Measurements from ENCODE around the gene FASN.

The FASN gene

DNA sequence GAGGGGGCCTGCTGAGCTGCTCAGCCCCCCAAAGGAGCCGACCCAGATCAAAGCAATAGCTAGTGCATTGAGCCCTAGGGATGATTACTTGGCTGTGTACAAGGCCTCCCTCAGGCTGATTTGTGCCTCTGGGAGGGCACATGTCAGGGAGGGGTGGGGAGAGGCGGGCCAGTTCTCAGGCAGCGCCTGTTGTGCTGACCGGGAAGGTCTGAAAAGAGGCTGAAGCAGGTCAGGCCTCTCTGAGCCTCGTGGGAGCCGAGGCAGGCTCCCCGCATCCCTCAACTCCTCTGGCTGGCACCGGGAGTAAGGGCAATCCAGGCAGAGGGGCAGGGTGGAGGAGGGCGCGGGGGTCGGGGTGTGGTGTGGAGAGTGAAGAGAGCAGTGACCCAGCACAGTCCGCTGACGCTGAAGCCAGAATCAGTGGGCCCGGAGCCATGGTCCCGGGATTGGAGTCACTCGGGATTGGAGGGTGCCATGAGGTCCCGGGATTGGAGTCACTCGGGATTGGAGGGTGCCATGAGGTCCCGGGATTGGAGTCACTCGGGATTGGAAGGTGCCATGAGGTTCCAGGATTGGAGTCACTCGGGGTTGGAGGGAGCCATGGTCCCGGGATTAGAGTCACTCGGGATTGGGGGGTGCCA is 63.5 kb downstream of the FASN start:
- no peaks in the 10 kb centered on the region for H3K36me3 ChIP-seq (ENCODE audit: insufficient read depth)
- no peak overlapping the region for H3K9ac ChIP-seq
- no peaks in the 10 kb centered on the region for H4K20me1 ChIP-seq (ENCODE audit: insufficient read depth)
- no peak overlapping the region for H3K4me3 ChIP-seq (IDR thresholded peaks at IDR 0.05; ENCODE audit: insufficient read depth, low read depth, low read length)
- H3K27me3 ChIP-seq (ENCODE audit: insufficient read depth, low read depth): no peaks in the 10 kb centered on the region
- H3K4me2 ChIP-seq: no peak overlapping the region
- TF ChIP-seq, protein P1, sequence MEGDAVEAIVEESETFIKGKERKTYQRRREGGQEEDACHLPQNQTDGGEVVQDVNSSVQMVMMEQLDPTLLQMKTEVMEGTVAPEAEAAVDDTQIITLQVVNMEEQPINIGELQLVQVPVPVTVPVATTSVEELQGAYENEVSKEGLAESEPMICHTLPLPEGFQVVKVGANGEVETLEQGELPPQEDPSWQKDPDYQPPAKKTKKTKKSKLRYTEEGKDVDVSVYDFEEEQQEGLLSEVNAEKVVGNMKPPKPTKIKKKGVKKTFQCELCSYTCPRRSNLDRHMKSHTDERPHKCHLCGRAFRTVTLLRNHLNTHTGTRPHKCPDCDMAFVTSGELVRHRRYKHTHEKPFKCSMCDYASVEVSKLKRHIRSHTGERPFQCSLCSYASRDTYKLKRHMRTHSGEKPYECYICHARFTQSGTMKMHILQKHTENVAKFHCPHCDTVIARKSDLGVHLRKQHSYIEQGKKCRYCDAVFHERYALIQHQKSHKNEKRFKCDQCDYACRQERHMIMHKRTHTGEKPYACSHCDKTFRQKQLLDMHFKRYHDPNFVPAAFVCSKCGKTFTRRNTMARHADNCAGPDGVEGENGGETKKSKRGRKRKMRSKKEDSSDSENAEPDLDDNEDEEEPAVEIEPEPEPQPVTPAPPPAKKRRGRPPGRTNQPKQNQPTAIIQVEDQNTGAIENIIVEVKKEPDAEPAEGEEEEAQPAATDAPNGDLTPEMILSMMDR (conservative IDR thresholded peaks at IDR 0.05; ENCODE audit: low read depth, low read length): no peak
- no peak overlapping the region for H3K27ac ChIP-seq
- peaks cover 21% of the 10 kb centered on the region for H3K4me1 ChIP-seq (ENCODE audit: low read depth, poor library complexity, severe bottlenecking)
- H2AFZ ChIP-seq (ENCODE audit: low read depth): no peak overlapping the region
- no peaks in the 10 kb centered on the region; the same call in 1 of the 2 replicates for H3K79me2 ChIP-seq (ENCODE audit: insufficient read depth, low read depth)

DNA sequence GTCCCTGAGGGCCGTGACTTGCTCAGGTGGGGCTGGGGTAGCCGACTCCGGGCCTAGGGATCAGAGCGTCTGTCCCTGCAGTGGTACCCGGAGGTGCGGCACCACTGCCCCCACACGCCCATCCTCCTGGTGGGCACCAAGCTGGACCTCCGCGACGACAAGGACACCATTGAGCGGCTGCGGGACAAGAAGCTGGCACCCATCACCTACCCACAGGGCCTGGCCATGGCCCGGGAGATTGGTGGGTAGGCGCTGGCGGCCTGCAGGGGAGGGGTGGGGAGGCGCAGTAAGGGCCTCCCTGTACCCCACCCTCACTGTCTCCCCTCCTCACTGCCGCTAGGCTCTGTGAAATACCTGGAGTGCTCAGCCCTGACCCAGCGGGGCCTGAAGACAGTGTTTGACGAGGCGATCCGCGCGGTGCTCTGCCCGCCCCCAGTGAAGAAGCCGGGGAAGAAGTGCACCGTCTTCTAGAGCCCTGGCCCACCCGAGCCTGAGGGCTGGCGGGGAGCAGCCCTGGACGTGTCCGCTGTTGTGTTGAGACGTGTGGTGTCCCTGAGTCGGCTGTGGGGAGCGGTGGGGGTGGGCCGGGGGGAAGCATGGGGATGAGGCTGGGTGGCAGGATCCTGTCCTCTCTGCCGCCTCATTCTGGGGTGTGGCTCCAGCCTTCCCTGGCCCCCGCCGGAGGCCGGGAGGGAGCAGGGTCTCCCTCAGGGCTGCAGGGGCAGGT is 64.5 kb downstream of the FASN start:
- Histone ChIP-seq H3K79me2 (ENCODE audit: insufficient read depth, low read depth) (no peaks in the 10 kb centered on the region; the same call in 1 of the 2 replicates), H3K9ac (no peak overlapping the region), H3K4me2 (peak overlapping the region; percentile 92; the same call in 1 of the 2 replicates)

DNA sequence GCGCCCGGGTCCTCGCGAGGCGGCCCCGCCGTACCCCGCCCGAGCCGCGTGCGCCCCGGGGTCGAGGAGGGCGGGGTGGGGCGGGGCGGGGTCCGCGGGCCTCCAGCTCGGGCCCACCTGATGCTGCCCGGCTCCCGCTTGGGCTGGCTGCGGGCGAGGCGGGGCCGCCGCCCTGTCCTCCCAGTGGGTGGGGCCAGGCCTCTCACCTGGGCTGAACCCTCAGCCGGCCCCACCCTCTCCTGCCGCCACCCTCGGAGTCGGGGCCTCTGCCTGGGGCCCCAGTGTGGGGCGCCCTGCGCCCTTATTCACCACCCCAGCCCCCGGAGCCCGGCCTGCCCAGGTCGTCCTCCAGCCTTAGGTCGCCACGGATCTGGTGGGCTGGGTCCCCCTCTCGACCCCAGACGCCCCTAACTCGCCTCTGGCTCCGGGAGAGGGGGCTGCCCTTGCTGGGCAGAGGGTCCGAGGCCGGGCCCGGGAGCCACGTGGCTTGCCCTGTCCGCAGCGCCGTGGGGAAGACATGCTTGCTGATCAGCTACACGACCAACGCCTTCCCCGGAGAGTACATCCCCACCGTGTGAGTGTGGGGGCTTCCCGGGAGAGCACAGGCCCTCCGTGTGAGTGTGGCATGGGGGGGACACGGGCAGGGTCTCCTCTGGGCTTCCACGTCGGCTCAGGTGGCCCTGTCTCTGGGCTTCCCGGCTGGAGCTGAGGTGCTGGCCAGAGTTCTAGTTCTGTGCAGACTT is 66.0 kb downstream of the FASN start:
- Histone ChIP-seq H3K4me2 (peak overlapping the region; percentile 92), H3K4me3 (IDR thresholded peaks at IDR 0.05; ENCODE audit: insufficient read depth, low read depth, low read length) (no peak overlapping the region), H2AFZ (ENCODE audit: low read depth) (peak overlapping the region; percentile 59), H3K79me2 (ENCODE audit: insufficient read depth, low read depth) (no peaks in the 10 kb centered on the region; the same call in 1 of the 2 replicates), H3K27ac (peak overlapping the region; percentile 28; the same call in 1 of the 2 replicates), H3K9ac (peak overlapping the region; percentile 77), H3K27me3 (ENCODE audit: insufficient read depth, low read depth) (no peaks in the 10 kb centered on the region), H3K36me3 (ENCODE audit: insufficient read depth) (no peaks in the 10 kb centered on the region), H4K20me1 (ENCODE audit: insufficient read depth) (no peaks in the 10 kb centered on the region), H3K4me1 (ENCODE audit: low read depth, poor library complexity, severe bottlenecking) (peaks cover 15% of the 10 kb centered on the region)
- TF ChIP-seq, protein P1 (conservative IDR thresholded peaks at IDR 0.05; ENCODE audit: low read depth, low read length): no peak

More for the DNA sequence above, 64.5 kb downstream of the FASN start:
- TF ChIP-seq, protein P1 (conservative IDR thresholded peaks at IDR 0.05; ENCODE audit: low read depth, low read length): no peak
- H4K20me1 ChIP-seq (ENCODE audit: insufficient read depth): no peaks in the 10 kb centered on the region
- H2AFZ ChIP-seq (ENCODE audit: low read depth): no peak overlapping the region
- no peaks in the 10 kb centered on the region for H3K36me3 ChIP-seq (ENCODE audit: insufficient read depth)
- H3K4me1 ChIP-seq (ENCODE audit: low read depth, poor library complexity, severe bottlenecking): peaks cover 21% of the 10 kb centered on the region
- H3K27me3 ChIP-seq (ENCODE audit: insufficient read depth, low read depth): no peaks in the 10 kb centered on the region
- no peak overlapping the region for H3K27ac ChIP-seq
- no peak overlapping the region for H3K4me3 ChIP-seq (IDR thresholded peaks at IDR 0.05; ENCODE audit: insufficient read depth, low read depth, low read length)

DNA sequence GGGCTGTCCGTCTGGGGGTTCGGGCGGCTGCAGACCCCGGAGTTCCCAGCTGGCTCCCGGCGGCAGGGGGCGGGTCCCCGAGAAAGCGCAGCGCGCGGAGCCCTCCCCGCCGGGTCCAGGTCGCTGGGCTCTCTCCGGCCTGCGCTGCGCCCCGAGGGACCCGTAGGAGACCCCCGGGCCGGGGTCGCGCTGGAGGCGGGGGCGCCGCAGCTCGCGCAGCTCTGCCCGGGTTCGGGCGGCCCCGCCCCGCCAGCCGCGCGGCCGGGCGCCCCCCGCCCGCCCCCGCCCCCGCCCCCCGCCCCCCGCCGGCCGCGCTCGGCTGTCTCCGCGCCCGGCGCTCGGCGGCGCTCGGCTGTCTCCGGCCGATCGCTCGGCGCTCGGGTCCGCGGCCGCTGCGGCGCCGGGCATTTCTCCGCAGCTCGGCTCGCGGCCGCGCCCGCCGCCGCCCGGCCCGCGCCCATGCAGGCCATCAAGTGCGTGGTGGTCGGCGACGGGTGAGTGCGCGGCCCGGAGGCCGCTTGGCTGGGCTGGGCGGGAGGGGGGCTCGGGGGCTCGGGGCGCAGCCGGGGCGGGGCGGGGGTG is 66.6 kb downstream of the FASN start, which contains the start of gene RAC3:
Gene RAC3, plus strand, starts transcription at position 376 of the 582 bp plus-strand sequence. Its CDS starts 84 bp downstream, at position 460.
- Histone ChIP-seq H3K36me3 (ENCODE audit: insufficient read depth) (no peaks in the 10 kb centered on the region), H3K27ac (peak within 1 kb of the TSS; percentile 59), H4K20me1 (ENCODE audit: insufficient read depth) (no peaks in the 10 kb centered on the region), H3K4me2 (peak within 1 kb of the TSS; percentile 92), H3K4me3 (IDR thresholded peaks at IDR 0.05; ENCODE audit: insufficient read depth, low read depth, low read length) (no peak within 1 kb of the TSS), H3K79me2 (ENCODE audit: insufficient read depth, low read depth) (no peaks in the 10 kb centered on the region), H3K27me3 (ENCODE audit: insufficient read depth, low read depth) (no peaks in the 10 kb centered on the region), H3K4me1 (ENCODE audit: low read depth, poor library complexity, severe bottlenecking) (peaks cover 11% of the 10 kb centered on the region), H2AFZ (ENCODE audit: low read depth) (peak within 1 kb of the TSS; percentile 75), H3K9ac (peak within 1 kb of the TSS; percentile 77)
- TF ChIP-seq, protein P1 (conservative IDR thresholded peaks at IDR 0.05; ENCODE audit: low read depth, low read length): no peak

All from KMS-11 (cell line).